HuH-7.5 (cell line): Measurements from ENCODE around the gene CLASRP.
A peak's percentile ranks its signal among the peaks of the same experiment; 100 is the strongest.
"Not testable (repeated sequence)": the region's sequence is repeated elsewhere in the genome, so short reads cannot be mapped to it uniquely, and the experiment has no call there.

Source experiments
- DNase-seq: peaks from one replicate; pipeline ENCODE4 v3.0.0; 2011; ENCODE audit warnings: low spot score

The CLASRP gene, protein sequence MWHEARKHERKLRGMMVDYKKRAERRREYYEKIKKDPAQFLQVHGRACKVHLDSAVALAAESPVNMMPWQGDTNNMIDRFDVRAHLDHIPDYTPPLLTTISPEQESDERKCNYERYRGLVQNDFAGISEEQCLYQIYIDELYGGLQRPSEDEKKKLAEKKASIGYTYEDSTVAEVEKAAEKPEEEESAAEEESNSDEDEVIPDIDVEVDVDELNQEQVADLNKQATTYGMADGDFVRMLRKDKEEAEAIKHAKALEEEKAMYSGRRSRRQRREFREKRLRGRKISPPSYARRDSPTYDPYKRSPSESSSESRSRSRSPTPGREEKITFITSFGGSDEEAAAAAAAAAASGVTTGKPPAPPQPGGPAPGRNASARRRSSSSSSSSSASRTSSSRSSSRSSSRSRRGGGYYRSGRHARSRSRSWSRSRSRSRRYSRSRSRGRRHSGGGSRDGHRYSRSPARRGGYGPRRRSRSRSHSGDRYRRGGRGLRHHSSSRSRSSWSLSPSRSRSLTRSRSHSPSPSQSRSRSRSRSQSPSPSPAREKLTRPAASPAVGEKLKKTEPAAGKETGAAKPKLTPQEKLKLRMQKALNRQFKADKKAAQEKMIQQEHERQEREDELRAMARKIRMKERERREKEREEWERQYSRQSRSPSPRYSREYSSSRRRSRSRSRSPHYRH

DNA sequence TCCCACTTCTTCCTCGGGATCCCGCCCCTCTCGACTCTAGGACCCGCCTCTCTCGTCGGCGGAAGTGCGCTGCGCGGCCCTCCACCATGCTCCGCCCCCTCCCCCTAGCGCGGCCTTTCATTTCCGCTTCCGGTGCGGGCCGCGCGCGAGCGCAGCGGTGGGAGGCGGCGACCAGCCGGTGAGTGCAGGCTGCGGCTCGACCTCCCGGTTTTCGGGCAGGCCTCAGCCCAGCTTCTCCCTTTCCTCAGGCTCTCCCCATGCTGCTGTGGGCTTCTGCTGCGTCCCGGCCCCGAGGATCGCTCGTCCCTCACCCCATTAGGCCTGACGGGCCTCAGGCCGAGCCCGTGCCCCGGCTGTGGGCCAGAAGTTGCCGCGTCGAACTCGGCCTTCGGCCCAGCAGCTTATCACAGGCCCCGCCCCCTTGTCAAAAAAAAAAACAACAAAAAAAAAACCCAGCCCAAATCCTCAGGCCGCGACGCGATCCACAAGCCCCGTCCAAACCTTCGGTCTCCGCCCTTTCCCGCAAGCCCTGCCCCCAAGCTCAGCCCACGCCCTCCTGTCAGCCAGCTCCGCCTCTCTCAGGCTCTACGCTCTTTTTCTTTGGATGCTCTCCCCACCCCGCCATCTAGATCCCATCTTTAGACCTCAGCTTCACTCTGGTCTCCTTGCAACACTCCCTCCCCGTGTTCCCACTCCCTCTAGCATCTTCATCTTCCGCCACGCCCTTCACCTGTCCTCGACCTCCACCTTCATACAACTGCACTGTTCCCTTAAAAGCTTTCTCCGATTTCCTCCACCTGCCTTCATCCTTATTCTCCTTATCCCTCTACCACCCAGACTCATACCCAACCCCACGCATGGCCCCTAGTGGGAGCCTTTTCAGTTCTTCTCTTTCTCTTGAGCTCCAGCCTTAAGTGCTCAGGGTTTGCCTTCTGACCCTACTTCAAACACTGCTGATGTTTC lies at the start of gene CLASRP:
CLASRP (plus strand) TSS at position 115 of the 963 bp plus-strand sequence. CDS start 1,168 bp downstream, outside the sequence.
- DNase-seq: peak; percentile 89

- no peak for DNase-seq
These were observed 48.4 kb upstream of the CLASRP start for GRCh38 chr19:44990459-44990858.

DNA sequence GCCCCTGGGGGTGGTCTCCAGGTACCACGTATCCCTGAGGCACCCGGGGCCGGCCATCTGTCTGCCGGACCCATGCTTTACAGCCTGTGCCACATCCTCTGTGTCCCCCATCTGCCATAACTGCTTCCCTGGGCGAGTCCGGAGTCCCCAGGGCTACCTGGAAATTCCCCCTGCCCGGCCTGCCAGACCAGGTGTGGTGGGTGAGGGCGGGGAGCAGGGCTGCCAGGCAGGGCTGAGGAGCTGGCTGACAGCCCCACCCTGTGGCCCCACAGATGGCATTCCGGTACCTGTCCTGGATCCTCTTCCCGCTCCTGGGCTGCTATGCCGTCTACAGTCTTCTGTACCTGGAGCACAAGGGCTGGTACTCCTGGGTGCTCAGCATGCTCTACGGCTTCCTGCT lies 47.9 kb upstream of the CLASRP start:
- DNase-seq: no peak

DNA sequence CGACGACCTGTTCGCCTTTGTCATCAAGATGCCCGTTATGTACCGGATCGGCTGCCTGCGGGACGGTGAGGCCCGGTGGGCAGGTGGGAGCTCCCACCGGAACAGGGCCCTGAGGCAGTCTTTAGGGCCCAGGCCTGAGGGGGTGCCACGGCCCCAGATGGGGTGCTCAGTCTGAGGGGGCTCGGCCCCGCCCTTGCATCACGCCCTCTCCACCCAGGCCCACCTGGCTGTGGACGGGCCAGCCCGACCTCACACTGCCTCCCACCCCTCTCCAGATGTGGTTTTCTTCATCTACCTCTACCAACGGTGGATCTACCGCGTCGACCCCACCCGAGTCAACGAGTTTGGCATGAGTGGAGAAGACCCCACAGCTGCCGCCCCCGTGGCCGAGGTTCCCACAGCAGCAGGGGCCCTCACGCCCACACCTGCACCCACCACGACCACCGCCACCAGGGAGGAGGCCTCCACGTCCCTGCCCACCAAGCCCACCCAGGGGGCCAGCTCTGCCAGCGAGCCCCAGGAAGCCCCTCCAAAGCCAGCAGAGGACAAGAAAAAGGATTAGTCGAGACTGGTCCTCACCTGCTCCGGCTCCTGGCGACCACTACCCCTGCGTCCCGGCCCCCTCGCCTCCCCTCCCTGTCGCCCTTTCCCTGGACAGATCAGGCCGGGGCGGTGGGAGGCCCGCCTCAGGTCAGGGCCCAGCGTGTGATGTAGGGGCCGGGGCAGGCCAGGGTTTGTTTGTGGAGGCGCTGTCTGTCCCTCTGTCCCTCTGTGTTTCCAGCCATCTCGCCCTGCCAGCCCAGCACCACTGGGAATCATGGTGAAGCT lies 46.3 kb upstream of the CLASRP start:
- no peak for DNase-seq

DNA sequence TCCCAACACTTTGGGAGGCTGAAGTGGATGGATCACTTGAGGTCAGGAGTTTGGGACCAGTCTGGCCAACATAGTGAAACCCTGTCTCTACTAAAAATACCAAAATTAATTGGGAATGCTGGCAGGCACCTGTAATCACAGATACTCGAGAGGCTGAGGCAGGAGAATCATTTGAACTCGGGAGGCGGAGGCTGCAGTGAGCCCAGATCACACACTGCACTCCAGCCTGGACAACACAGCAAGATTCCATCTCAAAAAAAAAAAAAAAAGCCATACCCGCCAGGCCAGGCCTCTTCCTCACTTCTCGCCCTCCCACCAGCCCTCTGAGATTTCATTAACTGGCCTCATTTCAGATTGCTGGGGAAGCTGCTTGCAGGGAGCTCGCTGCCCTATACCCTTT lies 45.3 kb upstream of the CLASRP start:
- no peak for DNase-seq

DNA sequence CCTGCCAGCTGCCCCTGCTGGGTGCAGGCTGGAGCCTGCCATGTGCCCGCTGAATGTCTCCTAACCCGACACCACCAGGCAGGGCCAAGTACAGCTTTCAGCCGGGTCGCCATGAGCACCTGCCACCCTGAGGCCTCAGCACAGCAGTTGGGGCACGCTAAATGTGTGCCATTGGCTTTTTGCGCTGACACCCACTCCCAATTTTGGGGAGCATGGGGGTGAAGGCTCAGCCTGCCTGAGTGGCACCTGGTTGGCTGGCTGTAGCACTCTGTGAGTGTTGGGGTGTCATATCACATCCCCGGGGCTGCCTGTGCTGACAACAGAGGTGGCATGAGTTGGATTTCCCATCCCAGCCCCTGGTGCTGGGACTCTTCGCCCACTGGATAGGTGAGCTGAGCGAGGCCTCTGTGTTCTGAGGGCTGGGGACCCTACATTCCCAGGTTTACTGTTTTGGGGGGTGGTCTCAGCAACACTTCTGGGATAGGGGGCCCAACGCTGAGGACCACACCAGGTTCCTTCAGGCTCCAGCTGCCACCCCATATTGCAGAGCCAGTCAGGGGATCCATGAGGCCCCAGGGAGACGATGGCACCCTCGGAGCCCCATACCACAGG lies 44.8 kb upstream of the CLASRP start:
- no peak for DNase-seq

DNA sequence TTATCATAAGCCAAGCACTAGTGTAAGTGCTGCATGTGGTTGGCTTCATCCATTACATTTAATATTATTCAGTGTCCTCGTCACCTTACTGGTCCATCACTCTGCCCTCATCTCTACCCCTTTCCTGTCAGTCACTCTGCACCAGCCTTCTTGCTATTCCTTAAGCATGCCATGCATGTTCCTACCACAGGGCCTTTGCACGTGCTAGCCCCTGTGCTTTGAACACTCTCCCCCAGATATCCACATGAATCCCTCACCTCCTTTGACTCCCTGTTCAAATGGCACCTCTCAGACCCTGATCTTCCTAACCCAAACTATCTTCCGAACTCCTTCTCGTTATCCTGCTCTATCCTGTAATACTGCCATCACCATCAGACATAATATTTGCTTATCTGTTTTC lies 40.8 kb upstream of the CLASRP start:
- DNase-seq: no peak

- DNase-seq: not testable (repeated sequence)
These were observed 39.5 kb upstream of the CLASRP start for GRCh38 chr19:44999131-44999925.

GRCh38 chr19:45000665-45001064 lies 38.2 kb upstream of the CLASRP start:
- not testable (repeated sequence) for DNase-seq

- peak; percentile 99 for DNase-seq
These were observed 37.6 kb upstream of the CLASRP start, which contains the start of gene RELB for GRCh38 chr19:45001087-45001739. Gene RELB, plus strand, starts transcription at chr19:45001464. Its CDS starts 116 bp downstream, at chr19:45001580.

GRCh38 chr19:45003485-45003884 lies 35.4 kb upstream of the CLASRP start:
- no peak for DNase-seq

DNA sequence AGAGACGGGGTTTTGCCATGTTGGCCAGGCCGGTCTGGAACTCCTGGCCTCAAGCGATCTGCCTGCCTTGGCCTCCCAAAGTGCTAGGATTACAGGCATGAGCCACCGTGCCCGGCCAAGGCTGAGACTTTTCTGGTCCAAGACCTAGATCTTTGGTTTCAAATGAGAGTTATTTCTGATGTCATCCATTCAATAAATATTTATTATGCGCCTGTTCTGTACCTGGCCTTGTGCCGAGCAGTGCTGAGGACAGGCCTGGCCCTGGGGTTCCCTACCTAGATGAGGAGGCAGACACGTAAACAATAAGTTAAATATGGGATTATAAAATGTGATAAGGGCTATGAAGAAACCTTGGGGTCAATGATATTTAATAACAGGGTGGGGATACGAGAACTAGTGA lies 33.1 kb upstream of the CLASRP start:
- no peak for DNase-seq

GRCh38 chr19:45008552-45008951 lies 30.3 kb upstream of the CLASRP start:
- DNase-seq: no peak

- no peak for DNase-seq
These were observed 29.1 kb upstream of the CLASRP start for GRCh38 chr19:45009625-45010255.

- no peak for DNase-seq
These were observed 28.5 kb upstream of the CLASRP start for GRCh38 chr19:45010306-45010705.

DNA sequence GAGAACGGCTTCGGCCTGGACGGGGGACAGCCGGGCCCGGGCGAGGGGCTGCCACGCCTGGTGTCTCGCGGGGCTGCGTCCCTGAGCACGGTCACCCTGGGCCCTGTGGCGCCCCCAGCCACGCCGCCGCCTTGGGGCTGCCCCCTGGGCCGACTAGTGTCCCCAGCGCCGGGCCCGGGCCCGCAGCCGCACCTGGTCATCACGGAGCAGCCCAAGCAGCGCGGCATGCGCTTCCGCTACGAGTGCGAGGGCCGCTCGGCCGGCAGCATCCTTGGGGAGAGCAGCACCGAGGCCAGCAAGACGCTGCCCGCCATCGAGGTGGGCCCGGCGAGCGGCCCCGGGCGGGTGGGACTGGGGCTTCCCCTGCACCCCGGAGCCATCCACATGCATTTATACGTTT lies 26.9 kb upstream of the CLASRP start:
- DNase-seq: no peak

DNA sequence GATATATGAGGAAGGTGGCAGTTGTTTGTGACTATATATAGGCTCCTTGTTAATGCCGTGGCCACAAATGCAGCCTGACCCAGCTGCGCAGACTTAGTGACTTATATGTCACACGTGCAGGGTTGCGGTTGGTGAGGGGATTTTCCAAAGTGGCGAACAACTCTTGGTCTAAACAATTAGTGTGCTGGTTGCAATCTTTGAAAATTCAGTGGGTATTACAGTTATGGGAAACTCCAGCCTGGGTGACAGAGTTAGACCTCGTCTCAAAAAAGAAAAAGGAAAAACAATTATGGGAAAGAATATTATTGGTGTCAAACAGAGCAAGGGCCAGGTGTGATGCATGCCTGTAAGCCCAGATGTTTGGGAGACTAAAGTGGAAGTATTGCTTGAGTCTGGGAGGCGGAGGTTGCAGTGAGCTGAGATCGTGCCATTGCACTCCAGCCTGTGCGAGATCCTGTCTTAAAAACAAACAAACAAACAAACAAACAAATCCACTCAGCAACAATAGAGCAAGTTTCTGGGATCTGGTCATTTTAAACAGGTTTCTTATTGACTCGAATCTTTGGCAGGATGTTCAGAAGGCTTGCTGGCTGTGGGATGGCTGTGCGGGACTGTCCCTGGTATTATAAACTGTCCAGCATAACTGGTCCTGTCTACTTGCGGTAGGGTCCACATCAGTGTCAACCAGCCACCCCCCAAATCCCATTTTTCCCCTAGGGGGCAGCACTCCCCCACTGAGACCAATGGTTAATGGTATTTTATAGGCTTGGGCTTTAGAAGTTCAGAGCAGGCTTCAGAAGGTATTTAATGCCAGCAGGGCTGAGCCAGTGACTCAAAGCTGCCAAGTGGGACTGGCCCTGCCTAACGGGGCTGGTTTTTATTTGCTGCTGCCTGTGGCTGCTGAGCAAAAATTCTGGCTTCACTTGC lies 22.2 kb upstream of the CLASRP start:
- peak; percentile 85 for DNase-seq

- DNase-seq: no peak
These were observed 19.7 kb upstream of the CLASRP start for GRCh38 chr19:45019187-45019586.
